ENCODE results near the gene BANK1.

BANK1 gene

GRCh38 chr4:101933855-101934254 is 143.3 kb downstream of the BANK1 start:
- Histone ChIP-seq H3K4me3 (ENCODE audit: insufficient read depth in 1 of 2, low read depth in 1 of 2, low read length in 2 of 2) (no peak overlapping the region), H3K27ac (ENCODE audit: low read length, poor library complexity, severe bottlenecking) (no peak overlapping the region)

GRCh38 chr4:101938836-101939235 is 148.3 kb downstream of the BANK1 start:
- H3K9me3 ChIP-seq (ENCODE audit: control insufficient read depth, low read length) = no peaks in the 10 kb centered on the region
- H3K4me3 ChIP-seq (ENCODE audit: insufficient read depth in 1 of 2, low read depth in 1 of 2, low read length in 2 of 2) = no peak overlapping the region
- WGBS = 58% methylated on average over 1 of the region's 2 CpGs
- no peaks in the 10 kb centered on the region for H3K27me3 ChIP-seq (ENCODE audit: control insufficient read depth in 1 of 2, insufficient read depth in 1 of 2, low read length in 2 of 2)
- no peak overlapping the region for H2AFZ ChIP-seq (ENCODE audit: low read depth, low read length)
- no peak overlapping the region for H3K14ac ChIP-seq (ENCODE audit: low read length in 2 of 2)
- H2AK5ac ChIP-seq (ENCODE audit: low read length, severe bottlenecking) = no peak overlapping the region
- no peak overlapping the region for H2BK5ac ChIP-seq (ENCODE audit: low read depth, low read length, poor library complexity, severe bottlenecking)
- no peak overlapping the region for H2BK120ac ChIP-seq (ENCODE audit: low read depth, low read length)
- no peaks in the 10 kb centered on the region for H3K79me1 ChIP-seq (replicated peaks; ENCODE audit: low read length, poor library complexity, severe bottlenecking)
- H3K27ac ChIP-seq (ENCODE audit: low read length, poor library complexity, severe bottlenecking) = no peak overlapping the region
- no peak overlapping the region for H4K8ac ChIP-seq (ENCODE audit: low read length)
- no peak overlapping the region for H3K4me2 ChIP-seq (ENCODE audit: low read length, poor library complexity, severe bottlenecking)
- H3K18ac ChIP-seq (ENCODE audit: low read depth in 1 of 2, low read length in 2 of 2) = no peak overlapping the region
- no peak overlapping the region for H3K23ac ChIP-seq (ENCODE audit: low read length in 2 of 2)
- H3K9ac ChIP-seq (ENCODE audit: low read length) = no peak overlapping the region
- no peaks in the 10 kb centered on the region for H3K36me3 ChIP-seq (ENCODE audit: control insufficient read depth in 1 of 2, insufficient read depth in 2 of 2, low read depth in 1 of 2, low read length in 2 of 2)
- no peak overlapping the region for H2BK12ac ChIP-seq (ENCODE audit: low read length in 2 of 2)
- no peak overlapping the region for H3K4ac ChIP-seq (ENCODE audit: low read depth in 1 of 2, low read length in 2 of 2)
- H4K91ac ChIP-seq (ENCODE audit: low read length) = no peak overlapping the region
- no peak overlapping the region for H2BK15ac ChIP-seq (ENCODE audit: low read depth, poor library complexity, severe bottlenecking)
- DNase-seq = no peak
- H3K4me1 ChIP-seq (ENCODE audit: control insufficient read depth, insufficient read depth, low read depth, low read length) = no peaks in the 10 kb centered on the region

More at GRCh38 chr4:101933855-101934254, 143.3 kb downstream of the BANK1 start:
- Histone ChIP-seq H3K14ac (ENCODE audit: low read length in 2 of 2) (no peak overlapping the region), H2AFZ (ENCODE audit: low read depth, low read length) (no peak overlapping the region), H3K18ac (ENCODE audit: low read depth in 1 of 2, low read length in 2 of 2) (no peak overlapping the region), H3K4ac (ENCODE audit: low read depth in 1 of 2, low read length in 2 of 2) (no peak overlapping the region), H3K79me1 (replicated peaks; ENCODE audit: low read length, poor library complexity, severe bottlenecking) (no peaks in the 10 kb centered on the region), H3K4me2 (ENCODE audit: low read length, poor library complexity, severe bottlenecking) (no peak overlapping the region), H3K9ac (ENCODE audit: low read length) (no peak overlapping the region), H3K9me3 (ENCODE audit: control insufficient read depth, low read length) (no peaks in the 10 kb centered on the region), H4K91ac (ENCODE audit: low read length) (no peak overlapping the region), H2BK5ac (ENCODE audit: low read depth, low read length, poor library complexity, severe bottlenecking) (no peak overlapping the region), H4K8ac (ENCODE audit: low read length) (no peak overlapping the region), H3K27me3 (ENCODE audit: control insufficient read depth in 1 of 2, insufficient read depth in 1 of 2, low read length in 2 of 2) (no peaks in the 10 kb centered on the region), H2AK5ac (ENCODE audit: low read length, severe bottlenecking) (no peak overlapping the region), H2BK120ac (ENCODE audit: low read depth, low read length) (no peak overlapping the region), H3K4me1 (ENCODE audit: control insufficient read depth, insufficient read depth, low read depth, low read length) (no peaks in the 10 kb centered on the region), H3K36me3 (ENCODE audit: control insufficient read depth in 1 of 2, insufficient read depth in 2 of 2, low read depth in 1 of 2, low read length in 2 of 2) (no peaks in the 10 kb centered on the region), H2BK15ac (ENCODE audit: low read depth, poor library complexity, severe bottlenecking) (no peak overlapping the region), H2BK12ac (ENCODE audit: low read length in 2 of 2) (no peak overlapping the region), H3K23ac (ENCODE audit: low read length in 2 of 2) (no peak overlapping the region)
- WGBS = 89% methylated on average over 3 of the region's 3 CpGs
- DNase-seq = no peak

GRCh38 chr4:101941816-101942358 is 151.4 kb downstream of the BANK1 start:
- Histone ChIP-seq H3K4me3 (ENCODE audit: insufficient read depth in 1 of 2, low read depth in 1 of 2, low read length in 2 of 2) (no peak overlapping the region), H3K14ac (ENCODE audit: low read length in 2 of 2) (no peak overlapping the region), H4K8ac (ENCODE audit: low read length) (no peak overlapping the region), H3K23ac (ENCODE audit: low read length in 2 of 2) (no peak overlapping the region), H2BK5ac (ENCODE audit: low read depth, low read length, poor library complexity, severe bottlenecking) (no peak overlapping the region), H4K91ac (ENCODE audit: low read length) (no peak overlapping the region), H2BK15ac (ENCODE audit: low read depth, poor library complexity, severe bottlenecking) (no peak overlapping the region), H2BK120ac (ENCODE audit: low read depth, low read length) (no peak overlapping the region), H3K27me3 (ENCODE audit: control insufficient read depth in 1 of 2, insufficient read depth in 1 of 2, low read length in 2 of 2) (no peaks in the 10 kb centered on the region), H3K18ac (ENCODE audit: low read depth in 1 of 2, low read length in 2 of 2) (no peak overlapping the region), H3K27ac (ENCODE audit: low read length, poor library complexity, severe bottlenecking) (no peak overlapping the region), H3K4me2 (ENCODE audit: low read length, poor library complexity, severe bottlenecking) (no peak overlapping the region), H3K9me3 (ENCODE audit: control insufficient read depth, low read length) (no peaks in the 10 kb centered on the region), H2AK5ac (ENCODE audit: low read length, severe bottlenecking) (no peak overlapping the region), H3K9ac (ENCODE audit: low read length) (no peak overlapping the region), H3K4me1 (ENCODE audit: control insufficient read depth, insufficient read depth, low read depth, low read length) (no peaks in the 10 kb centered on the region), H2AFZ (ENCODE audit: low read depth, low read length) (no peak overlapping the region), H3K79me1 (replicated peaks; ENCODE audit: low read length, poor library complexity, severe bottlenecking) (no peaks in the 10 kb centered on the region), H3K4ac (ENCODE audit: low read depth in 1 of 2, low read length in 2 of 2) (no peak overlapping the region), H3K36me3 (ENCODE audit: control insufficient read depth in 1 of 2, insufficient read depth in 2 of 2, low read depth in 1 of 2, low read length in 2 of 2) (no peaks in the 10 kb centered on the region), H2BK12ac (ENCODE audit: low read length in 2 of 2) (no peak overlapping the region)
- DNase-seq = no peak
- WGBS = 83% methylated on average over 1 of the region's 1 CpG

- H2AK5ac ChIP-seq (ENCODE audit: low read length, severe bottlenecking) = no peak overlapping the region
- H3K4ac ChIP-seq (ENCODE audit: low read depth in 1 of 2, low read length in 2 of 2) = no peak overlapping the region
- H2AFZ ChIP-seq (ENCODE audit: low read depth, low read length) = no peak overlapping the region
- no peak overlapping the region for H2BK15ac ChIP-seq (ENCODE audit: low read depth, poor library complexity, severe bottlenecking)
- no peak overlapping the region for H2BK5ac ChIP-seq (ENCODE audit: low read depth, low read length, poor library complexity, severe bottlenecking)
- no peak overlapping the region for H3K9ac ChIP-seq (ENCODE audit: low read length)
- no peak overlapping the region for H3K4me2 ChIP-seq (ENCODE audit: low read length, poor library complexity, severe bottlenecking)
- no peak overlapping the region for H4K8ac ChIP-seq (ENCODE audit: low read length)
- peak overlapping the region in 1 of 2 experiments; percentile 97 for H2BK12ac ChIP-seq (ENCODE audit: low read length in 2 of 2)
- no peak overlapping the region for H2BK120ac ChIP-seq (ENCODE audit: low read depth, low read length)
- no peaks in the 10 kb centered on the region for H3K4me1 ChIP-seq (ENCODE audit: control insufficient read depth, insufficient read depth, low read depth, low read length)
- no peak overlapping the region for H3K23ac ChIP-seq (ENCODE audit: low read length in 2 of 2)
- no peak overlapping the region for H4K91ac ChIP-seq (ENCODE audit: low read length)
- no peak for DNase-seq
- no peak overlapping the region for H3K27ac ChIP-seq (ENCODE audit: low read length, poor library complexity, severe bottlenecking)
- no peaks in the 10 kb centered on the region for H3K36me3 ChIP-seq (ENCODE audit: control insufficient read depth in 1 of 2, insufficient read depth in 2 of 2, low read depth in 1 of 2, low read length in 2 of 2)
- H3K27me3 ChIP-seq (ENCODE audit: control insufficient read depth in 1 of 2, insufficient read depth in 1 of 2, low read length in 2 of 2) = no peaks in the 10 kb centered on the region
- no peak overlapping the region for H3K18ac ChIP-seq (ENCODE audit: low read depth in 1 of 2, low read length in 2 of 2)
- H3K9me3 ChIP-seq (ENCODE audit: control insufficient read depth, low read length) = no peaks in the 10 kb centered on the region
- no peak overlapping the region for H3K14ac ChIP-seq (ENCODE audit: low read length in 2 of 2)
- H3K79me1 ChIP-seq (replicated peaks; ENCODE audit: low read length, poor library complexity, severe bottlenecking) = no peaks in the 10 kb centered on the region
- no peak overlapping the region for H3K4me3 ChIP-seq (ENCODE audit: insufficient read depth in 1 of 2, low read depth in 1 of 2, low read length in 2 of 2)
Observed at GRCh38 chr4:101942891-101943290, 152.4 kb downstream of the BANK1 start.

All from mesenchymal stem cell (in vitro differentiated cells and primary cell).